Common myeloid progenitor, CD34-positive (primary cell): ENCODE data around the gene PTPN5.

ENCODE experiments used
- CTCF ChIA-PET: fragments of 350-600 bp; sonication (Branson Sonifier 250); formaldehyde crosslinking; loops from one replicate; lab custom pipeline; 2021; ENCODE audit warnings: antibody characterized with exemption; lab: Charles Lee
- POLR2A ChIA-PET: fragments of 350-600 bp; sonication (Branson Sonifier 250); formaldehyde crosslinking; loops from one replicate; lab custom pipeline; 2021; ENCODE audit warnings: antibody characterized with exemption; lab: Charles Lee
- DNase-seq, 3 donors: peaks; one replicate each; pipeline versions ENCODE4 v3.0.0 to v3.0.0-alpha.2; 2013
- H3K27ac ChIP-seq, 2 experiments: 1 replicate in 1 of 2; 2 replicates in 1 of 2; pipeline ENCODE4 v1.7.0; 2013; ENCODE audit warnings: inconsistent platforms in 2 of 2, low read length in 2 of 2, mild to moderate bottlenecking in 2 of 2, low read depth in 1 of 2, moderate library complexity in 1 of 2; ENCODE audit not compliant: severe bottlenecking in 2 of 2, insufficient read depth in 1 of 2, poor library complexity in 1 of 2
- H3K27me3 ChIP-seq, 5 experiments: replicated peaks in 2 of 5; 1 replicate in 3 of 5; 2 replicates in 2 of 5; pipeline versions ENCODE4 v1.6.1 to v1.7.0; 2013; ENCODE audit warnings: low read length in 4 of 5, mild to moderate bottlenecking in 2 of 5, moderate library complexity in 2 of 5, inconsistent platforms in 1 of 5; ENCODE audit not compliant: insufficient read depth in 5 of 5, control insufficient read depth in 4 of 5
- H3K36me3 ChIP-seq, 4 experiments: 1 replicate in 2 of 4; 2 replicates in 2 of 4; pipeline versions ENCODE4 v1.6.1 to v1.7.0; 2013; ENCODE audit warnings: low read length in 3 of 4, control low read depth in 1 of 4, mild to moderate bottlenecking in 1 of 4; ENCODE audit not compliant: control insufficient read depth in 4 of 4, insufficient read depth in 4 of 4
- H3K4me1 ChIP-seq, 4 experiments: 1 replicate in 3 of 4; 2 replicates in 1 of 4; pipeline versions ENCODE4 v1.6.1 to v1.7.1; 2013; ENCODE audit warnings: low read length in 3 of 4, mild to moderate bottlenecking in 3 of 4, control low read depth in 1 of 4, inconsistent platforms in 1 of 4, moderate library complexity in 1 of 4; ENCODE audit not compliant: control insufficient read depth in 4 of 4, insufficient read depth in 4 of 4; ENCODE audit errors: control extremely low read depth in 1 of 4
- H3K4me3 ChIP-seq, 7 experiments: 1 replicate in 4 of 7; 2 replicates in 3 of 7; pipeline versions ENCODE4 v1.5.1 to v1.7.0; 2013; ENCODE audit warnings: mild to moderate bottlenecking in 7 of 7, low read length in 6 of 7, moderate library complexity in 6 of 7, inconsistent platforms in 2 of 7, low read depth in 2 of 7, control low read depth in 1 of 7; ENCODE audit not compliant: insufficient read depth in 4 of 7, control insufficient read depth in 1 of 7; ENCODE audit errors: extremely low read depth in 1 of 7
- H3K9me3 ChIP-seq, 5 experiments: 1 replicate in 4 of 5; 2 replicates in 1 of 5; pipeline versions ENCODE4 v1.6.1 to v1.7.1; 2013; ENCODE audit warnings: low read length in 4 of 5, mild to moderate bottlenecking in 2 of 5, inconsistent platforms in 1 of 5, low read depth in 1 of 5, moderate library complexity in 1 of 5; ENCODE audit not compliant: control insufficient read depth in 4 of 5, insufficient read depth in 2 of 5; ENCODE audit errors: control extremely low read depth in 1 of 5
- WGBS: methylation state at CpG from one replicate; pipeline ENCODE4 v1.1.5; 2013; ENCODE audit not compliant: insufficient coverage; 5-methylcytosine and 5-hydroxymethylcytosine counted together

PTPN5 gene

GRCh38 chr11:18798799-18799469 is 7.3 kb upstream of the PTPN5 start:
- Histone ChIP-seq H3K27ac (no peak overlapping the region), H3K36me3 (no peaks in the 10 kb centered on the region), H3K27me3 (peaks cover 0 to 18% (median 5%) of the 10 kb centered on the region in 5 experiments), H3K4me1 (peaks cover 0 to 16% (median 3%) of the 10 kb centered on the region in 4 experiments), H3K4me3 (no peak overlapping the region), H3K9me3 (no peaks in the 10 kb centered on the region)
- ChIA-PET POLR2A (interaction anchor here (0.6 kb wide), 1 partner anchor 19 kb away, joined by 3 read pairs; no protein-coding TSS in a partner anchor), CTCF (interaction anchor here (1.4 kb wide), 2 partner anchors 10 to 24 kb away, joined by 5 to 6 read pairs; no protein-coding TSS in a partner anchor)
- 100% methylated on average over 3 of the region's 3 CpGs for WGBS
- no peak for DNase-seq

GRCh38 chr11:18794956-18795355 is 3.4 kb upstream of the PTPN5 start:
- no peak overlapping the region for H3K27ac ChIP-seq
- peaks cover 2 to 42% (median 26%) of the 10 kb centered on the region in 5 experiments for H3K27me3 ChIP-seq
- WGBS, result 81% methylated on average over 6 of the region's 7 CpGs
- CTCF ChIA-PET, result interaction anchor here (0.9 to 6.4 kb wide), 4 partner anchors 11 to 29 kb away, joined by 3 to 37 read pairs (median 4); no protein-coding TSS in a partner anchor
- DNase-seq, result no peak
- POLR2A ChIA-PET, result no interaction called here
- H3K4me1 ChIP-seq, result peaks cover 0 to 23% (median 9%) of the 10 kb centered on the region in 4 experiments
- no peak overlapping the region for H3K4me3 ChIP-seq
- no peaks in the 10 kb centered on the region for H3K36me3 ChIP-seq
- H3K9me3 ChIP-seq, result no peaks in the 10 kb centered on the region

GRCh38 chr11:18792827-18793226 is 1.2 kb upstream of the PTPN5 start:
- WGBS, result 73% methylated on average over 9 of the region's 11 CpGs
- POLR2A ChIA-PET, result no interaction called here
- H3K4me3 ChIP-seq, result no peak overlapping the region

GRCh38 chr11:18791969-18792628 is 501 bp upstream of the PTPN5 start:
- Histone ChIP-seq H3K9me3 (no peaks in the 10 kb centered on the region), H3K4me1 (peaks cover 0 to 19% (median 9%) of the 10 kb centered on the region in 4 experiments), H3K27me3 (peaks cover 2 to 68% (median 26%) of the 10 kb centered on the region in 5 experiments), H3K36me3 (no peaks in the 10 kb centered on the region), H3K4me3 (peak overlapping the region in 4 of 7 experiments; percentile 49 to 73 (median 64)), H3K27ac (no peak overlapping the region)
- POLR2A ChIA-PET, result no interaction called here
- WGBS, result under 1% methylated on average over 28 of the region's 43 CpGs
- DNase-seq, result peak in 1 of 3 donors; percentile 19
- CTCF ChIA-PET, result interaction anchor here (6.4 kb wide), 1 partner anchor 16 kb away, joined by 37 read pairs; no protein-coding TSS in a partner anchor

More at GRCh38 chr11:18792827-18793226, 1.2 kb upstream of the PTPN5 start:
- no peak for DNase-seq
- H3K27ac ChIP-seq, result no peak overlapping the region
- CTCF ChIA-PET, result interaction anchor here (0.9 to 6.4 kb wide), 2 partner anchors 11 to 17 kb away, joined by 3 to 37 read pairs; no protein-coding TSS in a partner anchor
- no peaks in the 10 kb centered on the region for H3K36me3 ChIP-seq
- peaks cover 0 to 19% (median 9%) of the 10 kb centered on the region in 4 experiments for H3K4me1 ChIP-seq
- H3K9me3 ChIP-seq, result no peaks in the 10 kb centered on the region
- peaks cover 2 to 63% (median 27%) of the 10 kb centered on the region in 5 experiments for H3K27me3 ChIP-seq

GRCh38 chr11:18790883-18791206 is 753 bp downstream of the PTPN5 start:
- H3K27ac ChIP-seq, result no peak overlapping the region
- peak in 1 of 3 donors; percentile 2 for DNase-seq
- peaks cover 0 to 19% (median 9%) of the 10 kb centered on the region in 4 experiments for H3K4me1 ChIP-seq
- no peaks in the 10 kb centered on the region for H3K9me3 ChIP-seq
- H3K36me3 ChIP-seq, result no peaks in the 10 kb centered on the region
- H3K4me3 ChIP-seq, result peak overlapping the region in 3 of 7 experiments; percentile 62 to 73 (median 66)
- 8% methylated on average over 17 of the region's 17 CpGs for WGBS
- peaks cover 0 to 68% (median 25%) of the 10 kb centered on the region in 5 experiments for H3K27me3 ChIP-seq
- ChIA-PET CTCF (no interaction called here), POLR2A (no interaction called here)

GRCh38 chr11:18789942-18790341 is 1.7 kb downstream of the PTPN5 start:
- ChIA-PET POLR2A (no interaction called here), CTCF (interaction anchor here (0.7 to 0.8 kb wide), 2 partner anchors 10 to 15 kb away, joined by 3 read pairs; no protein-coding TSS in a partner anchor)
- 84% methylated on average over 8 of the region's 8 CpGs for WGBS

More at GRCh38 chr11:18789942-18790341, 1.7 kb downstream of the PTPN5 start:
- Histone ChIP-seq H3K4me1 (peaks cover 0 to 19% (median 9%) of the 10 kb centered on the region in 4 experiments), H3K4me3 (no peak overlapping the region), H3K36me3 (no peaks in the 10 kb centered on the region), H3K9me3 (no peaks in the 10 kb centered on the region), H3K27me3 (peaks cover 0 to 68% (median 20%) of the 10 kb centered on the region in 5 experiments), H3K27ac (no peak overlapping the region)
- no peak for DNase-seq
